Neural cell (in vitro differentiated cells): ENCODE measurements around the gene GNG13. TPM values are rescaled to one million over a fixed set of nuclear protein-coding genes. Genes with fewer than 3 reads are reported as not detected.

Source experiments
- H2AFZ ChIP-seq: fragments of 200-600, 300-800 bp; sonication (generic), shearing (Covaris generic); 2 replicates; pipeline ENCODE4 v1.6.0; 2014; ENCODE audit warnings: low read depth, mild to moderate bottlenecking, antibody characterized with exemption, low read length, moderate library complexity
- H3F3A ChIP-seq: fragments of 200-600 bp; shearing (Covaris generic); 2 replicates; pipeline ENCODE4 v1.6.1; 2016; ENCODE audit warnings: mild to moderate bottlenecking, moderate library complexity, mixed read lengths, antibody characterized with exemption, low read length; ENCODE audit not compliant: insufficient read depth, poor library complexity, severe bottlenecking
- H3K27ac ChIP-seq: fragments of 200-600, 300-800 bp; sonication (generic), shearing (Covaris generic); 2 replicates; pipeline ENCODE4 v1.5.1; 2014; ENCODE audit warnings: mild to moderate bottlenecking, low read length, moderate library complexity
- H3K27me3 ChIP-seq: fragments of 300-800, 200-600 bp; sonication (generic), shearing (Covaris generic); 2 replicates; pipeline ENCODE4 v1.6.0; 2014; ENCODE audit warnings: mild to moderate bottlenecking, low read depth, low read length, moderate library complexity; ENCODE audit not compliant: insufficient read depth
- H3K36me3 ChIP-seq: fragments of 300-800, 200-600 bp; sonication (generic), shearing (Covaris generic); 2 replicates; pipeline ENCODE4 v1.5.1; 2014; ENCODE audit warnings: mild to moderate bottlenecking, antibody characterized with exemption, low read length, moderate library complexity; ENCODE audit not compliant: insufficient read depth
- H3K4me2 ChIP-seq: fragments of 300-800, 200-600 bp; sonication (generic), shearing (Covaris generic); 2 replicates; pipeline ENCODE4 v1.6.0; 2014; ENCODE audit warnings: mild to moderate bottlenecking, low read length
- H3K4me3 ChIP-seq: fragments of 300-800, 200-600 bp; sonication (generic), shearing (Covaris generic); 2 replicates; pipeline ENCODE4 v1.5.1; 2014; ENCODE audit warnings: mild to moderate bottlenecking, low read length, moderate library complexity
- H3K79me2 ChIP-seq: fragments of 200-600 bp; shearing (Covaris generic); replicated peaks from 2 replicates; pipeline ENCODE4 v1.6.0; 2014; ENCODE audit warnings: mild to moderate bottlenecking, low read length, moderate library complexity; ENCODE audit not compliant: insufficient read depth
- H3K9ac ChIP-seq: fragments of 300-800, 200-600 bp; sonication (generic), shearing (Covaris generic); 2 replicates; pipeline ENCODE4 v1.6.1; 2016; ENCODE audit warnings: mild to moderate bottlenecking, low read length, mixed read lengths
- H3K9me2 ChIP-seq: fragments of 200-600 bp; shearing (Covaris generic); 2 replicates; pipeline ENCODE4 v1.6.1; 2016; ENCODE audit warnings: mild to moderate bottlenecking, low read length, mixed read lengths; ENCODE audit not compliant: insufficient read depth
- H3K9me3 ChIP-seq: fragments of 200-600, 300-800 bp; sonication (generic), shearing (Covaris generic); 2 replicates; pipeline ENCODE4 v1.6.1; 2016; ENCODE audit warnings: mild to moderate bottlenecking, mixed run types, low read length, moderate library complexity, mixed read lengths
- H4K20me1 ChIP-seq: fragments of 200-600 bp; shearing (Covaris generic); 2 replicates; pipeline ENCODE4 v1.6.1; 2016; ENCODE audit warnings: mild to moderate bottlenecking, mixed run types; ENCODE audit not compliant: insufficient read depth
- EP300 ChIP-seq: fragments of 450-650 bp; conservative IDR thresholded peaks from 2 replicates; pipeline ENCODE4 v1.6.1; 2014; ENCODE audit warnings: antibody characterized with exemption, mild to moderate bottlenecking, moderate library complexity; ENCODE audit not compliant: poor library complexity, severe bottlenecking
- EZH2 ChIP-seq: fragments of 200-600, 300-800 bp; shearing (Covaris generic), sonication (generic); IDR thresholded peaks from 2 replicates; pipeline ENCODE4 v1.6.1; 2014; ENCODE audit warnings: antibody characterized with exemption, low read length, borderline replicate concordance, mild to moderate bottlenecking; ENCODE audit not compliant: insufficient read depth, poor library complexity, severe bottlenecking
- MXI1 ChIP-seq: fragments of 450-650 bp; conservative IDR thresholded peaks from 2 replicates; pipeline ENCODE4 v1.6.1; 2014; ENCODE audit warnings: antibody characterized with exemption, mild to moderate bottlenecking; ENCODE audit not compliant: poor library complexity, severe bottlenecking
- POLR2AphosphoS5 ChIP-seq: IDR thresholded peaks from 2 replicates; pipeline ENCODE4 v1.6.1; 2012
- RAD21 ChIP-seq: fragments of 450-650 bp; conservative IDR thresholded peaks from 2 replicates; pipeline ENCODE4 v1.6.1; 2014; ENCODE audit warnings: antibody characterized with exemption, mild to moderate bottlenecking, moderate library complexity
- SMC3 ChIP-seq: fragments of 450-650 bp; conservative IDR thresholded peaks from 2 replicates; pipeline ENCODE4 v1.6.1; 2014; ENCODE audit warnings: antibody characterized with exemption, mild to moderate bottlenecking, moderate library complexity; ENCODE audit not compliant: poor library complexity
- TAF1 ChIP-seq: IDR thresholded peaks from 2 replicates; pipeline ENCODE4 v1.6.1; 2012; ENCODE audit warnings: low read depth
- polyA plus RNA-seq: library from polyadenylated mRNA; depleted of rRNA; stranded (reverse); fragments of >200 nt; gene quantifications from 2 replicates; pipeline ENCODE4 v1.2.3, GENCODE V29; 2014
- TF ChIP-seq, protein P1 (sequence below): IDR thresholded peaks from 2 replicates; pipeline ENCODE4 v1.6.1; 2012; ENCODE audit warnings: borderline replicate concordance
- TF ChIP-seq, protein P2 (sequence below): fragments of 450-650 bp; IDR thresholded peaks from 2 replicates; pipeline ENCODE4 v1.5.1; 2014; ENCODE audit warnings: antibody characterized with exemption, mild to moderate bottlenecking, moderate library complexity; ENCODE audit not compliant: poor library complexity, severe bottlenecking

GNG13 gene
- polyA plus RNA-seq, 1 donor from 2014 or later = not detected

DNA sequence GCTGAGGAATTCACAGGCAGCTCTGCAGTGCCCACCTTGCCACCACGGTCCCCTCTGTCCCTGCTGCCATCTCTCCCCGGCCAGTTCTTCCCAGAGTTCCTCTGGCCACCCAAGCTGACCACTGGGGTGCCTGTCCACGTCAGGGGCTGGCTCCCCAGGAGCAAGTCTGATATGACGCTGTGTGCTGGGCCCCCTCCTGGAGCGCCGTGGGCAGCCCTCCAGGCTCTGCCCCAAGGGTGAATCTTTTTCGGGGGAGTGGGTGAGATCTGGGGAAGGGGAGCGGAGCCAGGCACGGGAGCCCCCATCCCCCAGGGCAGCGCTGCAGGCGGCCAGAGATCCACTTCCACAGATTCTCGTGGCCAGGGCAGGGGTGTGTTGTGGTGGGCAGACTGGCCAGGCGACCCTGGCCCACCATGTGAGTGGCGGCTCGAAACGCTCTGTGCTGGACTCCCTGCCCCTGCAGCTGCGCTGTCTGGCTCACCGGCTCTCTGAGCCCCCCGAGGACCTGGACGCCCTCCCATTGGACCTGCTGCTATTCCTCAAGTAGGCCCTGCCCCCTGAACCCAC lies 36.3 kb downstream of the GNG13 start:
- no peak for TF ChIP-seq SMC3
- TF ChIP-seq POLR2AphosphoS5 = no peak
- TF ChIP-seq, protein P1, sequence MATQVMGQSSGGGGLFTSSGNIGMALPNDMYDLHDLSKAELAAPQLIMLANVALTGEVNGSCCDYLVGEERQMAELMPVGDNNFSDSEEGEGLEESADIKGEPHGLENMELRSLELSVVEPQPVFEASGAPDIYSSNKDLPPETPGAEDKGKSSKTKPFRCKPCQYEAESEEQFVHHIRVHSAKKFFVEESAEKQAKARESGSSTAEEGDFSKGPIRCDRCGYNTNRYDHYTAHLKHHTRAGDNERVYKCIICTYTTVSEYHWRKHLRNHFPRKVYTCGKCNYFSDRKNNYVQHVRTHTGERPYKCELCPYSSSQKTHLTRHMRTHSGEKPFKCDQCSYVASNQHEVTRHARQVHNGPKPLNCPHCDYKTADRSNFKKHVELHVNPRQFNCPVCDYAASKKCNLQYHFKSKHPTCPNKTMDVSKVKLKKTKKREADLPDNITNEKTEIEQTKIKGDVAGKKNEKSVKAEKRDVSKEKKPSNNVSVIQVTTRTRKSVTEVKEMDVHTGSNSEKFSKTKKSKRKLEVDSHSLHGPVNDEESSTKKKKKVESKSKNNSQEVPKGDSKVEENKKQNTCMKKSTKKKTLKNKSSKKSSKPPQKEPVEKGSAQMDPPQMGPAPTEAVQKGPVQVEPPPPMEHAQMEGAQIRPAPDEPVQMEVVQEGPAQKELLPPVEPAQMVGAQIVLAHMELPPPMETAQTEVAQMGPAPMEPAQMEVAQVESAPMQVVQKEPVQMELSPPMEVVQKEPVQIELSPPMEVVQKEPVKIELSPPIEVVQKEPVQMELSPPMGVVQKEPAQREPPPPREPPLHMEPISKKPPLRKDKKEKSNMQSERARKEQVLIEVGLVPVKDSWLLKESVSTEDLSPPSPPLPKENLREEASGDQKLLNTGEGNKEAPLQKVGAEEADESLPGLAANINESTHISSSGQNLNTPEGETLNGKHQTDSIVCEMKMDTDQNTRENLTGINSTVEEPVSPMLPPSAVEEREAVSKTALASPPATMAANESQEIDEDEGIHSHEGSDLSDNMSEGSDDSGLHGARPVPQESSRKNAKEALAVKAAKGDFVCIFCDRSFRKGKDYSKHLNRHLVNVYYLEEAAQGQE = no peak
- no peak for TF ChIP-seq EZH2
- no peak for TF ChIP-seq TAF1
- no peak for TF ChIP-seq EP300
- TF ChIP-seq, protein P2, sequence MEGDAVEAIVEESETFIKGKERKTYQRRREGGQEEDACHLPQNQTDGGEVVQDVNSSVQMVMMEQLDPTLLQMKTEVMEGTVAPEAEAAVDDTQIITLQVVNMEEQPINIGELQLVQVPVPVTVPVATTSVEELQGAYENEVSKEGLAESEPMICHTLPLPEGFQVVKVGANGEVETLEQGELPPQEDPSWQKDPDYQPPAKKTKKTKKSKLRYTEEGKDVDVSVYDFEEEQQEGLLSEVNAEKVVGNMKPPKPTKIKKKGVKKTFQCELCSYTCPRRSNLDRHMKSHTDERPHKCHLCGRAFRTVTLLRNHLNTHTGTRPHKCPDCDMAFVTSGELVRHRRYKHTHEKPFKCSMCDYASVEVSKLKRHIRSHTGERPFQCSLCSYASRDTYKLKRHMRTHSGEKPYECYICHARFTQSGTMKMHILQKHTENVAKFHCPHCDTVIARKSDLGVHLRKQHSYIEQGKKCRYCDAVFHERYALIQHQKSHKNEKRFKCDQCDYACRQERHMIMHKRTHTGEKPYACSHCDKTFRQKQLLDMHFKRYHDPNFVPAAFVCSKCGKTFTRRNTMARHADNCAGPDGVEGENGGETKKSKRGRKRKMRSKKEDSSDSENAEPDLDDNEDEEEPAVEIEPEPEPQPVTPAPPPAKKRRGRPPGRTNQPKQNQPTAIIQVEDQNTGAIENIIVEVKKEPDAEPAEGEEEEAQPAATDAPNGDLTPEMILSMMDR = no peak
- TF ChIP-seq MXI1 = no peak
- no peak for TF ChIP-seq RAD21
- no peaks in the 10 kb centered on the region for H4K20me1 ChIP-seq
- H3K9me2 ChIP-seq = no peaks in the 10 kb centered on the region
- no peak overlapping the region for H3K4me3 ChIP-seq
- H3K27ac ChIP-seq = no peak overlapping the region
- no peaks in the 10 kb centered on the region for H3K36me3 ChIP-seq
- H3K9me3 ChIP-seq = no peaks in the 10 kb centered on the region
- no peak overlapping the region for H3K4me2 ChIP-seq
- H3F3A ChIP-seq = no peaks in the 10 kb centered on the region
- no peaks in the 10 kb centered on the region for H3K79me2 ChIP-seq
- no peak overlapping the region for H2AFZ ChIP-seq
- H3K9ac ChIP-seq = no peak overlapping the region
- no peaks in the 10 kb centered on the region for H3K27me3 ChIP-seq

DNA sequence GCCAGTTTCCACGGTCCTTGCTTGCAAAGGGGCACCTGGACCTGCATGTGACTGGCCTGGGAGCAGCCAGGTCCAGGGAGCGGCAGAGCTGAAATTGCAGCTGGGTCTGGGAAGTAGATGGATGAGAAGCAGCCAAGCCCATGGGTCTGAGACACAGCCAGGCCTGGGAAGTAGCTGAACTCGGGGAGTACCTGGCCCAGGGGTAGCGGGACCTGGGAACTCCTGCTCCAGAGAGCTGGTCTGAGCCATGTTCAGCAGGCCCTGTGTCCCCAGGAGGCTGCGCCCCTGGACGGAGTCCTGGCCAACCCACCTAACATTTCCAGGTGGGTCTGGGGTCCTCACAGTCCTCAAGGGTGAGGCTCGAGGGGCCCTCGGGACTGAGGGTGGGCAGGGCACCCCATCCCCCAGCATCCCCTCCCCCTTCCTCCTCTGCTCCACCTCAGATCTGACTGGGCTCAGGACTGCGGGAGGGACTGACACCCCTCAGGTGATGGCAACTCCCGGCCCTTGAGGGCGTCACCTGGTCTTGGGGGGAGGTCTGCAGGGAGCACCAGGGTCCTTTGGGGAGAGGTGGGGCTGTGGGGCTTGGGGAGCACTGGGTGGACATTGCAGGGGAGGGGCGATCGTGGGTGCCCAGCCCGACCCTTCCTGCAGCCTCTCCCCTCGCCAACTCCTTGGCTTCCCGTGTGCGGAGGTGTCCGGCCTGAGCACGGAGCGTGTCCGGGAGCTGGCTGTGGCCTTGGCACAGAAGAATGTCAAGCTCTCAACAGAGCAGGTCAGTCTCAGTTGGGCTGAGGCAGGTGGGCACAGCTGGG lies 37.0 kb downstream of the GNG13 start:
- Histone ChIP-seq H4K20me1 (no peaks in the 10 kb centered on the region), H3K27me3 (no peaks in the 10 kb centered on the region), H3K9me2 (no peaks in the 10 kb centered on the region), H3K4me2 (no peak overlapping the region), H3K9me3 (no peaks in the 10 kb centered on the region), H3F3A (no peaks in the 10 kb centered on the region), H3K4me3 (no peak overlapping the region), H3K9ac (no peak overlapping the region), H3K79me2 (no peaks in the 10 kb centered on the region), H2AFZ (no peak overlapping the region), H3K27ac (no peak overlapping the region), H3K36me3 (no peaks in the 10 kb centered on the region)
- no peak for TF ChIP-seq RAD21
- TF ChIP-seq TAF1 = no peak
- TF ChIP-seq EP300 = no peak
- no peak for TF ChIP-seq POLR2AphosphoS5
- no peak for TF ChIP-seq EZH2
- TF ChIP-seq, protein P2 = no peak
- TF ChIP-seq MXI1 = no peak
- TF ChIP-seq SMC3 = no peak
- TF ChIP-seq, protein P1 = no peak
